Measurements from ENCODE around the gene MAL.

The MAL gene

DNA sequence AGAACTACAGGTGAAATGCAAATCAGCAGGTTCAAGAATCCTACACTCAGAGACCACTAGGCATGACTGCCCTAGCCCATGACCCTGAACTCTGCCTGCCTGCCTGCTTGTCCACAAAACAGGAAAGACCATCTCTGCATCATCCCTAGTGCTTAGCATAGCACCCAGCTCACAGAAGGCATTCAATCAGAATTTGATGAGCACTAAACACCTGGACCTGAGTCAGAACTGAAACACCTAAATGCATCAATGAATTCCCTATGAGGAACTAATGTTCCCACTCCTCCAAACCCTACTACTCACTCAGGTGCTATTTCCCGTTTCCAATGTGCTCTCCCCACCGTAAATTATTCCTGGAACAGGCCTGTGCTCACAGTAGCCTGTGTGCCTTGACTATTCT lies 74.4 kb downstream of the MAL start:
- DNase-seq (ENCODE audit: low read depth), result no peak
- no peak overlapping the region for H3K4me3 ChIP-seq (ENCODE audit: low read depth, low read length)
- TF ChIP-seq, protein P1, sequence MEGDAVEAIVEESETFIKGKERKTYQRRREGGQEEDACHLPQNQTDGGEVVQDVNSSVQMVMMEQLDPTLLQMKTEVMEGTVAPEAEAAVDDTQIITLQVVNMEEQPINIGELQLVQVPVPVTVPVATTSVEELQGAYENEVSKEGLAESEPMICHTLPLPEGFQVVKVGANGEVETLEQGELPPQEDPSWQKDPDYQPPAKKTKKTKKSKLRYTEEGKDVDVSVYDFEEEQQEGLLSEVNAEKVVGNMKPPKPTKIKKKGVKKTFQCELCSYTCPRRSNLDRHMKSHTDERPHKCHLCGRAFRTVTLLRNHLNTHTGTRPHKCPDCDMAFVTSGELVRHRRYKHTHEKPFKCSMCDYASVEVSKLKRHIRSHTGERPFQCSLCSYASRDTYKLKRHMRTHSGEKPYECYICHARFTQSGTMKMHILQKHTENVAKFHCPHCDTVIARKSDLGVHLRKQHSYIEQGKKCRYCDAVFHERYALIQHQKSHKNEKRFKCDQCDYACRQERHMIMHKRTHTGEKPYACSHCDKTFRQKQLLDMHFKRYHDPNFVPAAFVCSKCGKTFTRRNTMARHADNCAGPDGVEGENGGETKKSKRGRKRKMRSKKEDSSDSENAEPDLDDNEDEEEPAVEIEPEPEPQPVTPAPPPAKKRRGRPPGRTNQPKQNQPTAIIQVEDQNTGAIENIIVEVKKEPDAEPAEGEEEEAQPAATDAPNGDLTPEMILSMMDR (conservative IDR thresholded peaks at IDR 0.05; ENCODE audit: low read depth, low read length), result no peak

Measured in choroid plexus epithelial cell (primary cell).